NCI-H2081 (cell line): ENCODE measurements around the gene NUDT8.
"Not testable (repeated sequence)": the region's sequence is repeated elsewhere in the genome, so short reads cannot be mapped to it uniquely, and the experiment has no call there.

Experiments
- DNase-seq, 2 experiments: peaks; one replicate each; lab custom pipeline; 2025; lab: John Stamatoyannopoulos, UW

NUDT8 gene

DNA sequence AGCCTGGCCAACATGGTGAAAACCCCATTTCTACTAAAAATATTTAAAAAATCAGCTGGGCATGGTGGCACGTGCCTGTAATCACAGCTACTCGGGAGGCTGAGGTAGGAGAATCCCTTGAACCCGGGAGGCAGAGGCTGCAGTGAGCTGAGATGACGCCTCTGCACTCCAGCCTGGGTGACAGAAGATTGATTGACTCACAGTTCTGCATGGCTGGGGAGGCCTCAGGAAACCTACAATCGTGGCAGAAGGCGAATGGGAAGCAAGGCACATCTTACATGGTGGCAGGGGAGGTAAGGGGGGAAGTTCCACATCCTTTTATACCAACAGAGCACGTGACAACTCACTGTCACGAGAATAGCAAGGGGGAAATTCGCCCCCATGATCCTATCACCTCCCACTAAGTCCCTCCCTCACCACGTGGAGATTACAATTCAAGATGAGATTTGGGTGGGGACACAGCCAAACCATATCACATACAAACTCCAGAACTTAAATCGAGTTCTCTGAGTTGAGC, 40.8 kb downstream of the NUDT8 start:
- DNase-seq = not testable (repeated sequence)

DNA sequence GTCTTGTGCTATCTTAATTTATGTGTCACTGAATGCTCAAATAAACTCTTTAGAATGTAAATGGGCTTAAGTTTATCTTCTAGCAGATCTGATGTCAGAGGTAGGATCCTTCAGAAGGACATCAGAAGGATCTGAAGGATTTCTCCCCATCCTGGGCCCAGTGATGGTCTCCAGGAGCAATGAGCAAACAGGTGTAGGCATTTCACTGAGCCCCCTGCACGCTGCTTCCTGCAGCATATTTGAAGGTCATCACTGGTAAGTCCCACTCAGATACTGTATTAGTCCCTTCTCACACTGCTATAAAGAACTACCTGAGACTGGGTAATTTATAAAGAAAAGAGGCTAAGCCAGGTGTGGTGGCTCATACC, 41.6 kb downstream of the NUDT8 start:
- DNase-seq = no peak

DNA sequence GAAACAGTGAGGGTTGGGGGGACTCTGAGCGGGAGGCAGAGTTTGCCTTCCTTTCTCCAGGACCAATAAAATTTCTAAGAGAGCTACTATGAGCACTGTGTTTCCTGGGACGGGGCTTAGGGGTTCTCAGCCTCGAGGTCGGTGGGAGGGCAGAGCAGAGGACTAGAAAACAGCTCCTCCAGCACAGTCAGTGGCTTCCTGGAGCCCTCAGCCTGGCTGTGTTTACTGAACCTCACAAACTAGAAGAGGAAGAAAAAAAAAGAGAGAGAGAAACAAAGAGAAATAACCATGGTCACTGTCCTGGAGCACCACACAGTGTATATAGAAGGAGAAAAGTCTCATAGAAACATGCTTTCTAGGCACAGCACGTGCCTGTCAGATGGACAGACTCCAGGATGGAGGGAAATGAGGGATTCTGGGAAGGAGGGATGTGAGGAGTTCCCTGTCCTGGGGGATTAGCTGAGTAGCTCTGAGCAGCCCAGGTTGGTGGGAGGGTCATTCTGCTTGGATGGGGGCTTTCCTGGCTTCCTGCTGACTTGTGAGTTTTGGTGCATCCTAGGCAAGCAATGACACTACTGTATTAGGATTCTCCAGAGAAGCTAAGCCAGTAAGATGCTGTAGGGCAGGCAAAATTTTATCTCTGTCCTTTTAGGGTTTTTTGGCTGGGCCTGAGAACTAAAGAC, 43.0 kb downstream of the NUDT8 start:
- no peak for DNase-seq

DNA sequence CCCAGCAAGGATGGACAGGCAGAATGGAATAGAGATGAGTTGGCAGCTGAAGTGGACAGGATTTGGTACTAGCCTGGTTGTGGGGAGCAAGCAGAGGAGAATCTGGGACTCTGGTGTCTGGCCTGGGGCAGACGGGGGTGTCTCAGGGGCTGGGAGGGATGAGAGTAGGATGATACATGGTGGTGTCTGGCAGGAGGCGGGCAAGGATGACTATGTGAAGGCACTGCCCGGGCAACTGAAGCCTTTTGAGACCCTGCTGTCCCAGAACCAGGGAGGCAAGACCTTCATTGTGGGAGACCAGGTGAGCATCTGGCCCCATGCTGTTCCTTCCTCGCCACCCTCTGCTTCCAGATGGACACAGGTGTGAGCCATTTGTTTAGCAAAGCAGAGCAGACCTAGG, 43.8 kb downstream of the NUDT8 start:
- DNase-seq = no peak

DNA sequence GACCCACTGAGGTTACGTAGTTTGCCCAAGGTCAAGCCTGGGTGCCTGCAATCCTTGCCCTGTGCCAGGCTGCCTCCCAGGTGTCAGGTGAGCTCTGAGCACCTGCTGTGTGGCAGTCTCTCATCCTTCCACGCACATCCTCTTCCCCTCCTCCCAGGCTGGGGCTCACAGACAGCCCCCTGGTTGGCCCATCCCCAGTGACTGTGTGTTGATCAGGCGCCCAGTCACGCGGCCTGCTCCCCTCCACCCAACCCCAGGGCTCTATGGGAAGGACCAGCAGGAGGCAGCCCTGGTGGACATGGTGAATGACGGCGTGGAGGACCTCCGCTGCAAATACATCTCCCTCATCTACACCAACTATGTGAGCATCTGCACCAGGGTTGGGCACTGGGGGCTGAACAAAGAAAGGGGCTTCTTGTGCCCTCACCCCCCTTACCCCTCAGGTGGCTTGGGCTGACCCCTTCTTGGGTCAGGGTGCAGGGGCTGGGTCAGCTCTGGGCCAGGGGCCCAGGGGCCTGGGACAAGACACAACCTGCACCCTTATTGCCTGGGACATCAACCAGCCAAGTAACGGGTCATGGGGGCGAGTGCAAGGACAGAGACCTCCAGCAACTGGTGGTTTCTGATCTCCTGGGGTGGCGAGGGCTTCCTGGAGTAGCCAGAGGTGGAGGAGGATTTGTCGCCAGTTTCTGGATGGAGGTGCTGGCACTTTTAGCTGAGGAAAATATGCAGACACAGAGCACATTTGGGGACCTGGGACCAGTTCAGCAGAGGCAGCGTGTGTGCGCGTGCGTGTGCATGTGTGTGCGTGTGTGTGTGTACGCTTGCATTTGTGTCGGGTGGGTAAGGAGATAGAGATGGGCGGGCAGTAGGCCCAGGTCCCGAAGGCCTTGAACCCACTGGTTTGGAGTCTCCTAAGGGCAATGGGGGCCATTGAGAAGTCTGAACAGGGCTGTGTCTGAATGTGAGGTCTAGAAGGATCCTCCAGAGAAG, 44.6 kb downstream of the NUDT8 start:
- no peak for DNase-seq

DNA sequence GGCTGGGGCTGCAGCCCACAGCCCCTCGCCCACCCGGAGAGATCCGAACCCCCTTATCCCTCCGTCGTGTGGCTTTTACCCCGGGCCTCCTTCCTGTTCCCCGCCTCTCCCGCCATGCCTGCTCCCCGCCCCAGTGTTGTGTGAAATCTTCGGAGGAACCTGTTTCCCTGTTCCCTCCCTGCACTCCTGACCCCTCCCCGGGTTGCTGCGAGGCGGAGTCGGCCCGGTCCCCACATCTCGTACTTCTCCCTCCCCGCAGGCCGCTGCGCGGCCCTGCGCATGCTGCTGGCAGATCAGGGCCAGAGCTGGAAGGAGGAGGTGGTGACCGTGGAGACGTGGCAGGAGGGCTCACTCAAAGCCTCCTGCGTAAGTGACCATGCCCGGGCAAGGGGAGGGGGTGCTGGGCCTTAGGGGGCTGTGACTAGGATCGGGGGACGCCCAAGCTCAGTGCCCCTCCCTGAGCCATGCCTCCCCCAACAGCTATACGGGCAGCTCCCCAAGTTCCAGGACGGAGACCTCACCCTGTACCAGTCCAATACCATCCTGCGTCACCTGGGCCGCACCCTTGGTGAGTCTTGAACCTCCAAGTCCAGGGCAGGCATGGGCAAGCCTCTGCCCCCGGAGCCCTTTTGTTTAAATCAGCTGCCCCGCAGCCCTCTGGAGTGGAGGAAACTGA, 45.4 kb downstream of the NUDT8 start:
- DNase-seq = no peak

DNA sequence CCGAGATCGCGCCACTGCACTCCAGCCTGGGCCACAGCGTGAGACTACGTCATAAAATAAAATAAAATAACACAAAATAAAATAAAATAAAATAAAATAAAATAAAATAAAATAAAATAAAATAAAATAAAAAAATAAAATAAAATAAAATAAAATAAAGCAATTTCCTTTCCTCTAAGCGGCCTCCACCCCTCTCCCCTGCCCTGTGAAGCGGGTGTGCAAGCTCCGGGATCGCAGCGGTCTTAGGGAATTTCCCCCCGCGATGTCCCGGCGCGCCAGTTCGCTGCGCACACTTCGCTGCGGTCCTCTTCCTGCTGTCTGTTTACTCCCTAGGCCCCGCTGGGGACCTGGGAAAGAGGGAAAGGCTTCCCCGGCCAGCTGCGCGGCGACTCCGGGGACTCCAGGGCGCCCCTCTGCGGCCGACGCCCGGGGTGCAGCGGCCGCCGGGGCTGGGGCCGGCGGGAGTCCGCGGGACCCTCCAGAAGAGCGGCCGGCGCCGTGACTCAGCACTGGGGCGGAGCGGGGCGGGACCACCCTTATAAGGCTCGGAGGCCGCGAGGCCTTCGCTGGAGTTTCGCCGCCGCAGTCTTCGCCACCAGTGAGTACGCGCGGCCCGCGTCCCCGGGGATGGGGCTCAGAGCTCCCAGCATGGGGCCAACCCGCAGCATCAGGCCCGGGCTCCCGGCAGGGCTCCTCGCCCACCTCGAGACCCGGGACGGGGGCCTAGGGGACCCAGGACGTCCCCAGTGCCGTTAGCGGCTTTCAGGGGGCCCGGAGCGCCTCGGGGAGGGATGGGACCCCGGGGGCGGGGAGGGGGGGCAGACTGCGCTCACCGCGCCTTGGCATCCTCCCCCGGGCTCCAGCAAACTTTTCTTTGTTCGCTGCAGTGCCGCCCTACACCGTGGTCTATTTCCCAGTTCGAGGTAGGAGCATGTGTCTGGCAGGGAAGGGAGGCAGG, 46.2 kb downstream of the NUDT8 start, which contains the start of gene GSTP1:
GSTP1 (plus strand) TSS at position 566 of the 958 bp plus-strand sequence; CDS start at position 598, 32 bp downstream.
- no peak for DNase-seq

DNA sequence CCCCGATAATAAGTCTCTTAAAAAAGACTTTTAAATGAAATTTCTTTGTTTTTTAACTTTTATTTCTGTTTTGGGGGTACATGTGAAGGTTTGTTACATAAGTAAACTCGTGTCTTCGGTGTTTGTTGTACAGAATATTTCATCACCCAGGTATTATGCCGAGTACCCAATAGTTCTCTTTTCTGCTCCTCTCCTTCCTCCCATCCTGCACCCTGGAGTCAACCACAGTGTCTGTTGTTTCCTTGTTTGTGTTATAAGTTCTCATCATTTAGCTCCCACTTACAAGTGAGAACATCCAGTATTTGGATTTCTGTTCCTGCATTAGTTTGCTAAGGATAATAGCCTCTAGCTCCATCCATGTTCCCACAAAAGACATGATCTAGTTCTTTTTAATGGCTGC, 47.7 kb downstream of the NUDT8 start:
- DNase-seq = no peak

DNA sequence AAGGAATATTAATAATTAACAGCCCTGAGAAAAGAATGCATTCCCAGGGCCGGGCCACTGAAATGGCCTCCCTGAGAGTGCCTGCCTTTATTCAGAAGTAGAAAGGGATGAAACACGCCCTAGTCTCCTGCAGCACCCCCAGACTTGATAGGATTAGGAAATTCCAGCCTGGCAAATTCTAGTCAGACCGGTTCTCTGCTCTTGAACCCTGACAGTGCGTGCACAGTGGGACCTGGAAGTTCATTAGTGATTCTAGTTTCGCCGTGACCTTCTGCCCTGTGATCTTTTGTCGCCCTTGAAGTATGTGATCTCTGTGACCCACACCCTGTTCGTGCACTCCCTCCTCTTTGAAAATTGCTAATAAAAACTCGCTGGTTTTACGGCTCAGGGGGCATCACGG, 48.3 kb downstream of the NUDT8 start:
- DNase-seq = no peak

DNA sequence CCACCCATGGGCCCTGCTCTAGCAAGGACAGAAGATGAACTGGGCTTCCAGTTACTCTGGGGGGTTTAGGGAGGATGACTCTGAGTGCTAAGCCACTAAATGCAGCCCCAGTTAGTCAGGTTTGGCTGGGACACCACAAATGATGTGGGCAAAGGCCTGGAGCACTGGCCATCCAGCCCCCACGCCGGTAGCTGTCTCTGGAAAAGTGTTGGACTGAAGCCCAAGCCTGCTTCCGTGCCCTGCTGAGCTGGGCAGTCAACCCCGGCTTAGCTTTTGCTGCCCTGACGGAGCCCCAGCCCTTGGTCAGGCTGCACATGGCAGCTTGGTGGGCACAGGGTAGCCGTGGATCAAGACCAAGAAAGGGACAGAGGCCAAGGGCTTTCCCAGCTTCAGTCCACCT, 51.8 kb downstream of the NUDT8 start:
- no peak for DNase-seq
